SU-DHL-6 (cell line): ENCODE data around the gene EGFL7.

Experiments used
- CTCF ChIP-seq: fragments of 200-600 bp; sonication (generic); IDR thresholded peaks from one replicate; pipeline ENCODE4 v1.5.1; 2017; ENCODE audit warnings: antibody characterized with exemption, mild to moderate bottlenecking, low read length, moderate library complexity; ENCODE audit not compliant: insufficient read depth, poor library complexity, severe bottlenecking
- EZH2phosphoT487 ChIP-seq: fragments of 200-600 bp; sonication (generic), shearing (Covaris generic); conservative IDR thresholded peaks from 2 replicates; pipeline ENCODE4 v1.6.1; 2018; ENCODE audit warnings: mild to moderate bottlenecking, antibody characterized with exemption, low read length, moderate library complexity, mixed read lengths

GRCh38 chr9:136700304-136700703 is 37.6 kb downstream of the EGFL7 start:
- TF ChIP-seq CTCF, result no peak
- TF ChIP-seq EZH2phosphoT487, result no peak
